Tibial nerve (tissue), 4 donors: ENCODE measurements around the gene CD81. TPM values are rescaled to one million over a fixed set of nuclear protein-coding genes. Genes with fewer than 3 reads are reported as not detected.

Experiments
- DNase-seq, 2 donors: peaks; one replicate each; pipeline ENCODE4 v3.0.0-alpha.2; 2019; ENCODE audit warnings: low spot score in 2 of 2
- H3K27ac ChIP-seq, 4 donors: fragments of 200-600 bp; sonication (generic) in 3 of 4; one replicate each; pipeline ENCODE4 v1.5.1; 2017 to 2019; ENCODE audit warnings: mild to moderate bottlenecking in 1 of 4
- H3K27me3 ChIP-seq, 2 donors: fragments of 200-600 bp; sonication (generic) in 1 of 2; one replicate each; pipeline versions ENCODE4 v1.5.1 to v1.6.0; 2017 to 2019
- H3K36me3 ChIP-seq, 3 donors: fragments of 200-600 bp; sonication (generic); one replicate each; pipeline ENCODE4 v1.5.1; 2018 to 2019
- H3K4me1 ChIP-seq, 4 donors: fragments of 200-600 bp; sonication (generic) in 3 of 4; one replicate each; pipeline ENCODE4 v1.5.1; 2017 to 2019
- H3K4me3 ChIP-seq, 4 donors: fragments of 200-600 bp; sonication (generic) in 3 of 4; one replicate each; pipeline ENCODE4 v1.5.1; 2017 to 2019; ENCODE audit warnings: mild to moderate bottlenecking in 1 of 4, moderate library complexity in 1 of 4
- H3K9me3 ChIP-seq, 4 donors: fragments of 200-600 bp; sonication (generic) in 3 of 4; one replicate each; pipeline ENCODE4 v1.5.1; 2017 to 2019
- CTCF ChIP-seq, 5 experiments: fragments of 200-600 bp in 3 of 5; fragments of 450-650 bp in 2 of 5; sonication (generic) in 3 of 5; IDR thresholded peaks; one replicate each; pipeline ENCODE4 v1.5.1; 2016 to 2019; ENCODE audit warnings: antibody characterized with exemption in 5 of 5, mild to moderate bottlenecking in 3 of 5, moderate library complexity in 2 of 5
- EP300 ChIP-seq, 2 donors: sonication (generic); formaldehyde crosslinking; IDR thresholded peaks; one replicate each; pipeline ENCODE4 v1.6.1; 2017; ENCODE audit warnings: antibody characterized with exemption in 2 of 2, mild to moderate bottlenecking in 1 of 2
- POLR2A ChIP-seq, 2 donors: fragments of 450-650 bp; IDR thresholded peaks; one replicate each; pipeline ENCODE4 v1.6.1; 2017; ENCODE audit warnings: antibody characterized with exemption in 2 of 2, mild to moderate bottlenecking in 2 of 2, moderate library complexity in 2 of 2
- WGBS, 2 donors: methylation state at CpG; one replicate each; pipeline ENCODE4 v1.1.5; 2018; 5-methylcytosine and 5-hydroxymethylcytosine counted together
- total RNA-seq, 4 donors: library from RNA; depleted of rRNA; stranded (reverse); fragments of >200 nt; gene quantifications; one replicate each; pipeline ENCODE4 v1.1.0, GENCODE V29; 2016

The CD81 gene
- total RNA-seq, 4 donors from 2014 or later, result 650 to 822 (median 674) TPM

GRCh38 chr11:2377511-2378443 is 667 bp downstream of the CD81 start:
- no peaks in the 10 kb centered on the region for H3K36me3 ChIP-seq
- WGBS, 2 donors, result 0% methylated on average over 5 to 19 of the region's 88 CpGs
- peak overlapping the region; percentile 94 to 99 (median 98) for H3K27ac ChIP-seq
- H3K9me3 ChIP-seq, result no peaks in the 10 kb centered on the region
- peak; percentile 72 to 76 for DNase-seq
- no peaks in the 10 kb centered on the region for H3K27me3 ChIP-seq
- TF ChIP-seq POLR2A (IDR thresholded peaks at IDR 0.05), result peak; percentile 57 to 70
- TF ChIP-seq EP300 (IDR thresholded peaks at IDR 0.05), result peak in 1 of 2 donors; percentile 82
- no peak for TF ChIP-seq CTCF (IDR thresholded peaks at IDR 0.05)
- peak overlapping the region; percentile 69 to 97 (median 86) for H3K4me3 ChIP-seq
- peaks cover 3 to 50% (median 41%) of the 10 kb centered on the region in 4 donors for H3K4me1 ChIP-seq

DNA sequence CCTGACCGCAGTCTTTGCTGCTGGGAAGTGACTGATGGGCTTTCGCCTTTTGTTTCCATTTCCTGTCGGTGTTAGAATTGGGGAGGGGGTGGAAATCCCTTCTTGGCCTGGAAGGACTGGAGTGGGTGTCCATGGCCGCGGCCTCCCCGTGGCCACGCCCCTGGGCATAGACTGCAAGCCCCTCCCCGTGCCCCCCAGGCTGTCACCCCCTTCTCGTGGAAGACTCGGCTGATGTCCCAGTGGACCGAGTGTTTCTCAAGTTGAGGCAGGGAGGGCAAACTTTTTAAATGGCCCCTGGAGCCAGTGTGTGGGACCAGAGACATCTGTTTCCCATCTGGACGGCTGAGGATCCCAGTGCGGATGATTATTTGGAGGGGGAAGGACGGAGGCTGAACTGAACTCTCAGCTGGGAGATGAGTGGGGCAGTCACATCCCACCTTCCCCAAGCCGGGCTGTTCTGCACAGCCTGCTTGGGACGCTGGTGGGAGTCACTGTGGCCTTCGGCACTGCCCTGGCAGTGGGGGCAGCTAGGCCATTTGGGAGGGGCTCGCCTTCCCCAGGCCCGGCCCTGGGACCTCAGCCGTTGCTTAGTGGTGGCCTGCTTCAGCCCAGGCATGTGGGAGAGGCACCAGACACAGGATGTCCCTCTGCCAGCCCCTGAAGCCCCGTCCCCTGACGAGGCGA is 1.6 kb downstream of the CD81 start:
- H3K27ac ChIP-seq, result peak overlapping the region; percentile 94 to 99 (median 98)
- H3K4me1 ChIP-seq, result peaks cover 3 to 59% (median 50%) of the 10 kb centered on the region in 4 donors

DNA sequence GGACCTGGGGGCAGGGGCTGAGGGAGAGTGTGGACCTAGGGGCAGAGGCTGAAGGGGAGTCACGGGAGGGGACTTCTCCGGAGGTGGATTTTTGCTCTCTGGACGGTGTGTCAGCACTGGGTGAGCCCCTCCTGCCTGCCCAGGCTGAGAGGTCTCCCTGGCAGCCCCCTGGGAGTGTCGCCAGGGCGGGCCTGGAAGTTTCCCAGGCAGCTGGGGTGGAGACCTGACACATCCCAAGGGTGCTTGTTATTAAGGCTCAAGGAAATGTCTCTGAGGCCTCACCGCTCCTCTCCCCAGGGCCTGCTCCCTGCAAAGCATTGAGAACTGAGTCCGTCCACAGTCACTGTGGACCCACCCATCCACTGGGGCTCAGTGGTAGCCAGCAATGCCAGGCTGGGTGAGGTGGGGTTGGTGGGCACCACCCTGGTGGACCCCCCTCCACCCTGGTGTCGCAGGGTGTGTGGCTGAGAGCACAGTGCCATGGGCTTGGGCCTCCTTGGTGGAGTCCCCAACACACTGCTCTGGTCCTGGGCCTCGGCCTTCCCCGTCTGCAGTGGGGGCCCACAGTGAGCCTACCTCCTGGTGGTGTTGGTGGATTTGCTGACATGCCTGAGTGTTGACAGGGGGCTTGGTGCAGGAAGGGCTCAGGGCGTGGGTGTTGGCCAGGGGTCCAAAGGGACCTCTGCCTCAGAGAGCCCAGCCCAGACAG is 2.5 kb downstream of the CD81 start:
- H3K27ac ChIP-seq, result peak overlapping the region; percentile 94 to 99 (median 98)

More for the DNA sequence above, 1.6 kb downstream of the CD81 start:
- Histone ChIP-seq H3K27me3 (no peaks in the 10 kb centered on the region), H3K9me3 (no peaks in the 10 kb centered on the region), H3K4me3 (peak overlapping the region; percentile 69 to 97 (median 86)), H3K36me3 (no peaks in the 10 kb centered on the region)
- 4% methylated on average over 11 to 18 of the region's 23 CpGs for WGBS, 2 donors
- DNase-seq, result peak; percentile 61 to 64
- no peak for TF ChIP-seq POLR2A (IDR thresholded peaks at IDR 0.05)
- no peak for TF ChIP-seq CTCF (IDR thresholded peaks at IDR 0.05)
- TF ChIP-seq EP300 (IDR thresholded peaks at IDR 0.05), result no peak

DNA sequence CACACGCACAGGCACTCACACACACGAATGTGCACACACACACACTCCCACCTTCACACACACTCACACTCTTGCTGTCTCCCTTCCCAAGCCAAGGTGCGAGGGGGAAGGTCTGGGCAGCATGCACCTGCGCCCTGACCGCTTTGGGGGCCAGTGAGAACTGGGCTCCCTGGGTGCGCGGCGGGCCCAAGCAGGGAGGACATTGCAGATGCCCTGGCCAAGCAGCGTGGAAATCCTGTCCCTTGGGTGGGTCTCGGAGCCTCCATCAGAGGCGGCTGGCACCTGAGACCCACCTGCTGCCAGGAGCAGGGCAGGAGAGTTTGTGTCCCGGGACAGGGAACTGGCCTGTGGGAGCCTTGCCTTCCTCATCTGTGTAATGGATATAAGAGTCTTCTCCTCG is 3.3 kb downstream of the CD81 start:
- WGBS, 2 donors, result 56 to 60% methylated on average over 11 to 12 of the region's 13 CpGs
- no peak for DNase-seq
- Histone ChIP-seq H3K4me3 (peak overlapping the region in 3 of 4 donors; percentile 20 to 97 (median 69)), H3K4me1 (peaks cover 3 to 75% (median 67%) of the 10 kb centered on the region in 4 donors), H3K27ac (peak overlapping the region; percentile 39 to 99 (median 98)), H3K27me3 (no peaks in the 10 kb centered on the region), H3K36me3 (no peaks in the 10 kb centered on the region), H3K9me3 (no peaks in the 10 kb centered on the region)
- TF ChIP-seq POLR2A (IDR thresholded peaks at IDR 0.05) (no peak), CTCF (IDR thresholded peaks at IDR 0.05) (no peak), EP300 (IDR thresholded peaks at IDR 0.05) (no peak)

More for the DNA sequence above, 2.5 kb downstream of the CD81 start:
- TF ChIP-seq EP300 (IDR thresholded peaks at IDR 0.05), result peak in 1 of 2 donors; percentile 4
- no peak for TF ChIP-seq CTCF (IDR thresholded peaks at IDR 0.05)
- no peak for TF ChIP-seq POLR2A (IDR thresholded peaks at IDR 0.05)
- Histone ChIP-seq H3K4me1 (peaks cover 3 to 67% (median 59%) of the 10 kb centered on the region in 4 donors), H3K4me3 (peak overlapping the region in 3 of 4 donors; percentile 20 to 97 (median 69)), H3K27me3 (no peaks in the 10 kb centered on the region), H3K9me3 (no peaks in the 10 kb centered on the region), H3K36me3 (no peaks in the 10 kb centered on the region)
- DNase-seq, result no peak
- WGBS, 2 donors, result 24 to 39% methylated on average over 6 to 11 of the region's 11 CpGs
